Left ventricle myocardium superior (tissue), 1 donor: Measurements from ENCODE around the gene CES4A. TPM values are rescaled to one million over a fixed set of nuclear protein-coding genes. Genes with fewer than 3 reads are reported as not detected.
A peak's percentile ranks its signal among the peaks of the same experiment; 100 is the strongest.
"Not testable (repeated sequence)": the region's sequence is repeated elsewhere in the genome, so short reads cannot be mapped to it uniquely, and the experiment has no call there.

Experiments
- ATAC-seq: fragments of 200-7000 bp; cut with Tn5 transposase; one replicate; pipeline ENCODE4 v1.9.1; 2020; ENCODE audit warnings: mild to moderate bottlenecking, moderate library complexity
- DNase-seq: peaks from one replicate; pipeline ENCODE4 v3.0.0-alpha.2; 2020
- intact Hi-C: fragments of 100-400 bp; cut with micrococcal nuclease; formaldehyde crosslinking; loops from one replicate; pipeline ENCODE4 v1.11.0; 2022
- total RNA-seq: library from RNA; stranded (reverse); fragmentation: NEBNext Ultra II Directional; extraction: Animal tissue kit (Norgen Biotek cat#: 25700); gene quantifications from one replicate; pipeline ENCODE4 v1.2.1, GENCODE V29; 2021
- donor health status: DM: no; HTN: yes; CAD: no; lungs with severe emphysema.

CES4A gene
- total RNA-seq, 1 donor from 2014 or later = 6.7 TPM

DNA sequence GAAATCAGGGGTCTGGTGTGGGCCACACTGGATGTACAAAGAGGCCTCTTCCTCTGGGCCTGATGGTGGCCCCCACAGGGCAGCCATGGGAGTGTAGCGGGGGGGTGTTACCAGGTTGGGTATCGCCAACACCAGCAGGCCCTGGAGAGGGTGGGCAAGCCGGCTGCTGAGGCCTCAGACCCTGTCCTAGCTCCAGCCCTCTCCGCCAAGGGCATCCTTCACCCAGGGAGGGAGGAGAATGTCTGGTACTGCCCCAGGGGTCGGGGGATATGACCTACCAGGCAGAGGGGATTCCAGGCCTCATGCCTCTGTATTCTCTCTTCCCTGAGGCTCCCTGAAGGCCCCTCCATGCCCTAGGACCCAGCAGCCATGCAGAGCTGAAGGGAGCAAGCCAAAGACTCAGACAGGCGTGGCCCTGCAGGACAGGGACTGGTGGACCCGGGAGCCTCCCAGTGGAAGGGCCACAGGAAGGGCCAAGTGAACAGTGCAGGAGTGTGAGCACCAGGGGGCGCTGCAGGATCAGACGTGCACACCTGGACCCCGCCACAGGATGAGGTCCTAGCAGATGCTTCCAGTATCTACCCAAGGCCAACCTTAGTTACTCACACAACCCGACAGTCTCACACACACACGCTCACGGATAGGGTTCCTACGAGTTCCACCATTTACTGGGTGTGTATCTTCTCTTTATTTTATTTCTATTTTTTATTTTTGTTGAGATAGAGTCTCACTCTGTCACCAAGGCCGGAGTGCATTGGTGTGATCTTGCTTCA is 10.9 kb upstream of the CES4A start:
- DNase-seq = peak; percentile 93
- intact Hi-C loops = loop anchor here (5.0 kb wide), 1 partner anchor 180 kb away; the partner anchor contains the start of genes FBXL8 and TRADD
- ATAC-seq = peak; percentile 98

DNA sequence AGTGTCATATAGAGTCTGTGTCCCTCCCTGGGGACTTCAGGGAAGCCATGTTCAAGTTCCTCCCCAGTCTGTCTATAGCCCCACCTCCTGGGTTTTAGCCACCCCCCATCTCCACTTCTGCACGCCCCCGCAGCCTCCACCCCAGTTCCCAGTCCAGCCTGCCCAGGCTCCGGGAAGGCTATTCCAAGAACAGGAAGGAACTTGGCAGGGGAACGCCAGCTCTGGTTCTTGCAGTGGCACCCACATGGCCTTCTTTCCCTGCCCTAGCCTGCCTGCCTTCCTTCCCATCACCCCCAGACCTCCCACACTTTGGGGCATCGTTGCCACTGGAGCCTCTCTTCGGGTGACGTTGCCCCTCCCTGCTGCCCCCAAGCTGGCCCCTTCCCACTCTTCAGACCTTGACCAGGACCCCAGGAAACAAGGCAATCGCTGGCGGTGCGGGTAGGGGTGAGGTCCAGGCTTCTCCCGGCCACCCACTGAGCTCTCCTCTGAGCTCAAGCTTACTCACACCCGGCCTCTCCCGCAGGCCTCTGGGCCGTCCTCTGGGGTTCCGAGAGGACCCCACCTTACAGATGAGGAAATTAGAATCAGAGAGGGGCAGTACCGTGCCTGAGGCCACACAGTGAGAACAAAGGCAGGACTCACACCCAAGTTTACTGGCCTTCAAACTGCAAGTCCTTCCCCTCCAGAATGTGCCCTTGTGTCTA is 9.2 kb upstream of the CES4A start:
- intact Hi-C loops = loop anchor here (5.0 kb wide), 1 partner anchor 178 kb away; the partner anchor contains the start of genes FBXL8 and TRADD
- ATAC-seq = peak; percentile 48
- DNase-seq = peak; percentile 53

- ATAC-seq (no peak), DNase-seq (peak; percentile 3)
- intact Hi-C loops = no loop called here
These were observed 5.4 kb upstream of the CES4A start for GRCh38 chr16:66983033-66983432.

DNA sequence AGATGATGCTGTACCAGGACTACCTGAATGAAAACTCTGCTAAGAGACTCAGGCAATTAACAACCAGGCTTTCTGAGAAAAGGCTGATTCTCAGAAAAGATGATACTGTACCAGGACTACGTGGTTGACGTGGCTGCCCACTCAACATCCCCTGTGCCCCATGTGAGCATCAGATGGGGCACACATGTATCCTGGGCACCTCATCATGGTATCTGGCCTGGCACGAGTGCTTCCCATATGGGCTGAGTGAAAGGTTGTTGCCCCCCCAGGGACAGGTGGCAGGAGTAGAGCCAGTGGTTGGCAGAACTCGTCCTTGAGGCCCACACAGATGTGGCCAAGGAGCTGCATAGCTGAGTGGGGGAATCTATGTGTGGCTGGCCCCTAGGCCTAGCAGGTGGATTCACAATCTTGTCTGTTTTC is 3.5 kb upstream of the CES4A start:
- ATAC-seq = no peak

DNA sequence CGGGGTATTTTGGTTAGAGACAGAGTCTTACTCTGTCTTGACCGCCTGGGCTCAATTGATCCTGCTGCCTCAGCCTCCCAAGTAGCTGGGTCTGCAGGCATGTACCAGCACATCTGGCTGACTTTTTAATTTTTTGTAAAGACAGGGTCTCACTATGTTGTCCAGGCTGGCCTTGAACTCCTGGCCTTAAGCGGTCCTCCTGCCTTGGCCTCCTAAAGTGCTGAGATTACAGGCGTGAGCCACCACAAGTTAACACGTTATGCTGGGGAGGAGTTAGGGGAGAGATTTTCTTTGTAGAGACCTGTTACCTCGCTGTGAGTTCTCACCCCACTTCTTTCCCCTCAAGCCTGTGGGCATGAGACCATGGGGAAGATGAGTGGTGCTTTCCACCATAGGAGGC is 1.8 kb upstream of the CES4A start:
- intact Hi-C loops = no loop called here
- ATAC-seq (no peak), DNase-seq (no peak)

More for the DNA sequence above, 3.5 kb upstream of the CES4A start:
- peak; percentile 18 for DNase-seq
- intact Hi-C loops = no loop called here

DNA sequence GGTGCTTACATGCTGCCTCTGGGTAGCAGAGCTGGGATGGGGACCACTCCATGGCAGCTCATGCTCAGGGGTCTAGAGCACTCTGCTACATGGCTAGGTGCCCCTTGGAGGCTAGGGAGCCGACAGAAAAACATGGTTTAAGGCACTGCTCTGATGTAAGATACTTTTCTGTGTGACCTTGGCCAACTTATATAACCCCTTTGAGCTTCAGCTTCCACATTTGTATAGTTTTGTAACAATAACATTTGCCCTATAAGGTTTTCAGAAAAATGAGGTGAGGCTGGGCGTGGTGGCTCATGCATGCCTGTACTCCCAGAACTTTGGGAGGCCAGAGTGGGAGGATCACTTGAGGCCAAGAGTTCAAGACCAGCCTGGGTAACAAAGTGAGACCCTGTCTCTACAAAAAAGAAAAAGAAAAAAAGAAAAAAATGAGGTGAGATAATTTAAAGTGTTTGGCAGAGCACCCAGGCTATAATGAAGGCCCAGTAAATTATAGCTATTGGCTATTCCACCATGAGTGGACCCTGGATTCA is 3.2 kb downstream of the CES4A start:
- DNase-seq (no peak), ATAC-seq (no peak)
- intact Hi-C loops = no loop called here

- intact Hi-C loops, DNase-seq, ATAC-seq: not testable (repeated sequence)
These were observed 5.2 kb downstream of the CES4A start for GRCh38 chr16:66993558-66993957.

DNA sequence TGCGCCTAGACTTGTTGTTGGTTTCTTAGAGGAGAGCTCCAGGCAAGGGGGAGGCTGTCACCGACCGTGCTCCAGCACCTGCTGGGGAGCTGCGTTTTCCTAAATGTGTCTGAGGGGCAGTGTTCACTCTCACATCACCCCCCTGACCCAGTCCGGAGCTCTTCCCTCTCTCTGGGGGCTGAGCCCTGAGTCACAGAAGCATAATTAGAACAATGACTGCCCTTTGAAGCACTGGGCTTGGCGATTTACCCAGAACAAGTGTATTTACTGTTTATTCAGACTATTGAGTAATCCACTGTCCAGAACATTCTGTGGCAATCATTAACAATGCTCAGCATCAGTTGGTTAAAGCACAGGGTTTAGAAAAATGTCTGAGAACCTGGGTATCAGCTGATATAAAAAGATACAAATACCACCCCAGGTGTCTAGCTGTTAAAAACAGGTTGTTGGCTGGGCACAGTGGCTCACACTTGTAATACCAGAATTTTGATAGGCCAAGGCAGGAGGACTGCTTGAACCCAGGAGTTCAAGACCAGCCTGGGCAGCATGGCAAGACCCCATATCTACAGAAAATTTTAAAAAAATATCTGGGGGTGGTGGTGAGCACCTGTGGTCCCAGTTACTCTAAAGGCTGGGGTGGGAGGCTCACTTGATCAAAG is 8.1 kb downstream of the CES4A start:
- intact Hi-C loops = no loop called here
- ATAC-seq = peak; percentile 79
- DNase-seq = peak; percentile 33

- peak; percentile 55 for ATAC-seq
- intact Hi-C loops = no loop called here
- DNase-seq = no peak
These were observed 8.6 kb downstream of the CES4A start for GRCh38 chr16:66996983-66997358.

DNA sequence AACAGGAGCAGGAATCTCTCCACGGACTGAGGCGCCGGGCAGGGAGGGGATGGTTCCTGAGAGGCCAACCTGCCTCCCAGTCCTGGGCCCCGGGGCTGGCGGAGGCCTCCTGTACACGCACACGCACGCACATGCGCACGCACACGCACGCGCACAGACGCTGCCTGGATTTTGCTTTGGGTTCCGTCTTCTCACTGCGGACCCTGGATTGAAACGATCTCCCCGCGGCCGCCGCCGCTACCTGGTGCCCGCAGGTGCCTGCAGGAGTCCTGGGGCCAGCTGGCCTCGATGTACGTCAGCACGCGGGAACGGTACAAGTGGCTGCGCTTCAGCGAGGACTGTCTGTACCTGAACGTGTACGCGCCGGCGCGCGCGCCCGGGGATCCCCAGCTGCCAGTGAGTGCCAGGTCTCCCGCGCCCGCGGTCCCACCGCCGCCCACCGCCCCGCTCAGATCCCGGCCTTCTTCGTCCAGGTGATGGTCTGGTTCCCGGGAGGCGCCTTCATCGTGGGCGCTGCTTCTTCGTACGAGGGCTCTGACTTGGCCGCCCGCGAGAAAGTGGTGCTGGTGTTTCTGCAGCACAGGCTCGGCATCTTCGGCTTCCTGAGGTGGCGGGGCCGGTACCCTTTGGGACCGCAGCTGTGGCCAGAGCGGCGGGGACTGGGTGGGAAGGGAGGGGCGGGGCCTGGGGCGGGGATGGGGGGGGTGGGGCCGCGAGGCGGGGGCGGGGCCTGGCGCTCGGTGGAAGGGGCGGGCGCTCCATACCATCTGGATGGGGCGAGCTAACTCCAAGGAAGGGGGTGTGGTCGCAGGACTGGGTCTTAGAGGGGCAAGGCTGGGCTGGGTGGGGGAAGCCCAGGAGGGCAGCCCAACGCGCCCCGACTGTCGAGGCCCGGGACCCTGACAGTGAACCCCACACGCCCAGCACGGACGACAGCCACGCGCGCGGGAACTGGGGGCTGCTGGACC is 12.3 kb downstream of the CES4A start:
- intact Hi-C loops = no loop called here
- peak; percentile 76 for DNase-seq
- ATAC-seq = peak; percentile 55

DNA sequence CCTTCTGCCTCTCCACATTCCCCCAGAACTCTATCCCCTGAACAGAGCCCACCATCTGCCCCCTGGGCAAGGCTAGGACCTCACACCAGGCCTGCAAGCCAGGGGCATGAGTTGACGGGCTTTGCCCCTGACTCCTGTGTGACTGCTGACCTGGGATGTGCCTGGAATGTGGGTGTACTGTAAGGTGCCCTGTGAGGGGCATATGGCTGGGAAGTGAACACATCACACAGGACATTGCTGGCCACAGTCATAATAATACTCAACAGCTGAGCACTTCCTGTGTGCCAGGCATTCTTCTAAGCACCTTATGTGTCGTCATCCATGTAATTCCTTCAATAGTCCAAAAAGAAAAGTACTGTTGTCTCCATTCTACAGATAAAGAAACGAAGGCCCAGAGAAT is 13.3 kb downstream of the CES4A start:
- intact Hi-C loops = no loop called here
- no peak for ATAC-seq
- DNase-seq = no peak

DNA sequence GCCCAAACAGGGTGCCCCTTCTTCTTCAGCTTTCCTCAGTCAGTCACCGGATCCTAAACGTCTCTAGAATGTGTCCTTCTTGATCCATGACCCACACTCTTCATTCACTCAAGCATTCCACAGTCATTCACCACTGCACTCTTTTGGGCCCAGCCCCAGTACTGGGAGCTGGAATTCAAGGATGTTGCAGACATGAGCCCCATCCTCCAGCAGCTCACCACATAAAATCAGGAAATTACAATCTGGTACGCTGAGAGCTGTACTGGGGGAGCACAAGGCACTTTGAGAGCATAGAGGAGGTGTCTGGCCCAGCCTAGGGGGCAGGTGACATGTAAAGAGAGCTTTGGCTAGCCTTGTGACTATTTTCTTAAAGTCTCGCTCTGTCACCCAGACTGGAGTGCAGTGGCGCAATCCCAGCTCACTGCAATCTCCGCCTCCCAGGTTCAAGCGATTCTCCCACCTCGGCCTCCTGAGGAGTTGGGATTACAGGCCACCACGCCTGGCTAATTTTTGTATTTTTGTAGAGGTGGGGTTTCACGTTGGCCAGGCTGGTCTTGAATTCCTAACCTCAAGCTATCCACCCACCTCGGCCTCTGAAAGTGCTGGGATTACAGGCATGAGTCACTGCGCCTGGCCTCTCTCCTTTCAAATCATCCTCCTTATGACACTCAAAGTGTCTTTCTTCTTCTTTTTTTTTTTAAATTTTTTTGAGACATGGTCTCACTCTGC is 18.7 kb downstream of the CES4A start:
- no peak for ATAC-seq
- intact Hi-C loops = no loop called here
- no peak for DNase-seq

DNA sequence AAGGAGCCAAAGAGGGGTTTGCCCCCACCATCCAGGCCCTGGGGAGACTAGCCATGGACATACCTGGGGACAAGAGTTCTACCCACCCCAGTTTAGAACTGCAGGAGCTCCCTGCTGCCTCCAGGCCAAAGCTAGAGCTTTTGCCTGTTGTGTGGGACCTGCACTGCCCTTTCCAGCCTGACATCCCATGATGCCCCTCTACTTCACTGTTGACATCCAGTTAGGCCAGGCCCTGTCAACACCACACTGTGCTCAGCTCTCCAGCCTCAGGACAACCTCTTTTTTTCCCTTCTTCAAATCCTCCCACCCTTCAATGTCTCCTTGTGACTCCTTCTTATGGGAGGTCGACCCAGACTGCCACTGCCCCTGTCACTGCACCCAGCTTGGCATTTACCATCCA is 20.8 kb downstream of the CES4A start:
- no peak for ATAC-seq
- intact Hi-C loops = no loop called here
- DNase-seq = no peak

GRCh38 chr16:67011274-67011673 is 22.9 kb downstream of the CES4A start:
- no peak for DNase-seq
- intact Hi-C loops = no loop called here
- ATAC-seq = no peak

- ATAC-seq = no peak
- intact Hi-C loops = no loop called here
- peak; percentile 41 for DNase-seq
These were observed 24.9 kb downstream of the CES4A start for GRCh38 chr16:67013233-67013822.

GRCh38 chr16:67013823-67014633 is 25.6 kb downstream of the CES4A start:
- DNase-seq (peak; percentile 91), ATAC-seq (peak; percentile 92)
- intact Hi-C loops = no loop called here
